Raji (cell line): ENCODE data around the gene KRTAP15-1.

Source experiments
- POLR2A ChIP-seq: IDR thresholded peaks from 2 replicates; pipeline ENCODE4 v1.6.1; 2011; ENCODE audit warnings: low read depth, low read length, control low read depth; ENCODE audit not compliant: insufficient read depth

KRTAP15-1 gene, protein sequence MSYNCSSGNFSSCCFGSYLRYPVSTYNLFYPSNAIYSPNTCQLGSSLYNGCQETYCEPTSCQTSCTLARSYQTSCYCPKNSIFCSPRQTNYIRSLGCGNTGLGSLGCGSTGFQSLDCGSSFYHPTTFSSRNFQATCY

DNA sequence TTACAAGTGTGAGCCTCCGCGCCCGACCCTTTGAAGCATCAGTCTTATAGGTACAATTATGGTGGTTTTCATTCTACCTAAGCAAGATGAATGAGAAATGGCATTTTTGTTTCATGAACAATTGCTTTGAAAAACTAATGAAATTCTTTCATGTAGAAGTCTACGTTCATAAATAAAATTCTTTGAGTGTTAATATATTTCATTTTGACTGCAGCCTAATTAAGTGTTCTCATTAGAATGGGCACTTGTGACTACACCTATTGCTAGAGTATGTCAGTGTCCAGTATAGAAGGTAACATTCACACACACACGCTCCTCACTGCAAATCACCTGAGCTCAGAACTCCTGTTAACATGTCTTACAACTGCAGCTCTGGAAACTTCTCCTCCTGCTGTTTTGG, at the start of gene KRTAP15-1:
KRTAP15-1 (plus strand) TSS at position 301 of the 400 bp plus-strand sequence; CDS start at position 354, 53 bp downstream.
- no peak for TF ChIP-seq POLR2A

- TF ChIP-seq POLR2A, result no peak
Observed at GRCh38 chr21:30391492-30392025, 48.5 kb upstream of the KRTAP15-1 start.

GRCh38 chr21:30395731-30396130, 44.3 kb upstream of the KRTAP15-1 start, which contains the start of gene KRTAP13-1:
KRTAP13-1 (plus strand) TSS chr21:30396031; CDS start chr21:30396087, 56 bp downstream.
- no peak for TF ChIP-seq POLR2A

DNA sequence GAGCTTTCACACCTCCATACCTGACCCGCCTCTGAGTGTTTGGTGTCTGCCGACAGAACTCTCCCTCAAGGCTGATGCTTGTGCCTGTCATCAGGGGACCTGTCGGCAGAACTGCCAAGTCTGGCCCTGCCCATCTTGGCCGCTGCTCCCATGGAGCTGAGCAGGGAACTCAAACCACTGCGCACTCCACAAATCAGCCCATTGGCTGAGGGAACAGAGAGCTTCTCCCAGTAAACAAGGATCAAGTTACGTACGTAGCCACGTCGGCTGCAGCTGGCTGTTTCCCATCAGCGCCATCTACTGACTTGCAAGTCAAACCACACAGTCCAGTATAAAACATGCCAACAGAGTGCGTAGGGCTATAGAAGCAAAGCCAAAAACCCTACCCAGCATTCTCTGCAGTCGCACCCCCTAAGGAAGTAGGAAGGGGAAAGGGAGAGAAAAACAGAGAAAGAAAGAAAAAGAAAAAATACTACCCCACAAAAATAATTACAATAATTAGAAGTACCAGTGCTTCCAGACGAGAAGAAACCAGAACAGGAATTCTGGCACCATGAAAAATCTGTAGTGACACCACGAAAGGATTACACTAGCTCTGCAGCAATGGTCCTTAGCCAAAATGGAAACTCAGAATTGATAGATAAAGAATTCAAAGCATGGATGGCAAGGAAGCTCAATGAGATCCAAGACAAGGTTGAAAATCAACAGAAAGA, 31.1 kb upstream of the KRTAP15-1 start:
- no peak for TF ChIP-seq POLR2A

GRCh38 chr21:30415993-30416392, 24.1 kb upstream of the KRTAP15-1 start:
- no peak for TF ChIP-seq POLR2A

- TF ChIP-seq POLR2A, result no peak
Observed at GRCh38 chr21:30425826-30426225, 14.2 kb upstream of the KRTAP15-1 start, which contains the start of gene KRTAP13-3. KRTAP13-3 (minus strand) TSS chr21:30425926; CDS start chr21:30425912, 14 bp downstream.

- no peak for TF ChIP-seq POLR2A
Observed at GRCh38 chr21:30426731-30427130, 13.3 kb upstream of the KRTAP15-1 start.

DNA sequence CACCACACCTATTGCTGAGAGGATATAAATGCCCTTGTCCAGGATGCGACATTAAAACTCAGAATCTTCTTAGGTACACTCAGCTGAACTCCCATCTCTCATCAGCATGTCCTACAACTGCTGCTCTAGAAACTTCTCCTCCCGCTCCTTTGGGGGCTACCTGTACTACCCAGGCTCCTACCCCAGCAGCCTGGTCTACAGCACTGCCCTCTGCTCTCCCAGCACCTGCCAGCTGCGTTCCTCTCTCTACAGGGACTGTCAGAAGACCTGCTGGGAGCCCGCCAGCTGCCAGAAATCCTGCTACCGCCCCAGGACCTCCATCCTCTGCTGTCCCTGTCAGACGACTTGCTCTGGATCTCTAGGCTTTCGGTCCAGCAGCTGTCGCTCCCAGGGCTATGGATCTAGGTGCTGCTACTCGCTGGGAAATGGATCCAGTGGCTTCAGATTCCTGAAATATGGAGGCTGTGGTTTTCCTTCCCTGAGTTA, 9.9 kb upstream of the KRTAP15-1 start, which contains the start of gene KRTAP13-4:
KRTAP13-4 (plus strand) TSS at position 51 of the 486 bp plus-strand sequence; CDS start at position 107, 56 bp downstream.
- no peak for TF ChIP-seq POLR2A

DNA sequence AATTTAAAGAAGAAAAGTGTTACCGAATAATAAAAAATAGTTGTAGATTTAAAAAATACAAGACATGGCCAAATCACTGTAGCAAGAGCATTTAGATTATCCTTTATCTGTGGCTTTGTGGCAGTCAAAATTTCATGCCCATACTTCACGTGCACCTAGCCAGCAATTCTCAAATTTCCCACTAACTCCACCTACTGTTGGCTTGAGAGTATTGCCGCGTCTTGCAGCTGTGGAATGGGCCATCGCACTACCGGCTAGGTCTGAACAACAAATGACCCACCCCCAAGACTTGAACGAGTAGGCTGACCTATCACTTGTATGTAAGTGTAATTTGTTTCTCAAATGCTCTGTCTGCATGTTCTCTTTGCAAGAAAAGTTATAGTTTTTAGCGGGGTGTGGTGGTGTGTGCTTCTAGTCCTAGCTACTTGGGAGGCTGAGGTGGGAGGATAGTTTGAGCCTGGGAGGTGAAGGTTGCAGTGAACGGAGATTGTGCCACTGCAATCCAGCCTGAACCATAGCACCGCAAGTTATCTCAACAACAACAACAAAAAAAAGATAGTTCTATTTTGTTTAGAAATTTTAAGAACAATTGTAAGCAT, 5.9 kb upstream of the KRTAP15-1 start:
- TF ChIP-seq POLR2A, result no peak

GRCh38 chr21:30437010-30437565, 3.0 kb upstream of the KRTAP15-1 start:
- TF ChIP-seq POLR2A, result no peak

DNA sequence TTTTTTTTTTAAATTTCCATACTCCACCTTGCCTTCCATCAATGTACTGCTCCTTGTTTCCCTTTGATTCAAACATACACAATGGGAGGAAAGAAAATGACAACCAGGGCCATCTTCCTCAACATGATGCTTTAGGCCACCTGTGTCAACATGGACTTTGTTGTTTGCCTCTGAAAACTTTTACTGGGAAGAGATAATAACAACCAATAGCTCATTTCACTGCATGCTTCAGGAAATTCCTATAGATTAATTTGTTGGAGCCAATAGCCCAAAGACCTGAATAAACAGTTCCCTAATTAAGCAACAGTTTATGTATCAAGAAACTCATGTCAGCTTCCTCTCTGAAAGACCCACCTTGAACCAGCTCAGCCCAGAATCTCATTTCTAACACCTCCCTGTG, 3.2 kb downstream of the KRTAP15-1 start:
- no peak for TF ChIP-seq POLR2A

- no peak for TF ChIP-seq POLR2A
Observed at GRCh38 chr21:30444204-30444603, 4.1 kb downstream of the KRTAP15-1 start.

- no peak for TF ChIP-seq POLR2A
Observed at GRCh38 chr21:30447056-30447455, 7.0 kb downstream of the KRTAP15-1 start.

- no peak for TF ChIP-seq POLR2A
Observed at GRCh38 chr21:30448514-30448913, 8.4 kb downstream of the KRTAP15-1 start.

- no peak for TF ChIP-seq POLR2A
Observed at GRCh38 chr21:30463713-30464112, 23.6 kb downstream of the KRTAP15-1 start.
